MCF 10A (cell line): ENCODE results near the gene KCNJ15. TPM values are rescaled to one million over a fixed set of nuclear protein-coding genes. Genes with fewer than 3 reads are reported as not detected.

Source experiments
- BruUV-seq: library from RNA; stranded (reverse); fragments of 400-500 nt; replicated peaks from 2 replicates; lab custom pipeline; 2021; lab: Mats Ljungman, UMichigan
- CTCF ChIA-PET: fragments of 300-600 bp; sonication (Branson Sonifier 250); formaldehyde crosslinking; extraction: SDS; loops from one replicate; lab custom pipeline; 2021; ENCODE audit warnings: antibody characterized with exemption, inconsistent platforms; lab: Yijun Ruan, JAX
- POLR2A ChIA-PET: fragments of 300-600, 350-650 bp; sonication (Branson Sonifier 250); formaldehyde crosslinking; extraction: SDS; loops from one replicate; lab custom pipeline; 2020; ENCODE audit warnings: antibody characterized with exemption, inconsistent platforms; lab: Yijun Ruan, JAX
- DNase-seq: peaks from one replicate; pipeline ENCODE4 v3.0.0-alpha.2; 2018; ENCODE audit not compliant: unreplicated experiment
- H3K27ac Mint-ChIP-seq: one replicate; pipeline ENCODE4 v1.8.0; 2022; ENCODE audit warnings: mild to moderate bottlenecking, low read depth, mixed read lengths; ENCODE audit not compliant: unreplicated experiment
- H3K27me3 Mint-ChIP-seq: one replicate; pipeline ENCODE4 v1.8.0; 2022; ENCODE audit warnings: mixed read lengths; ENCODE audit not compliant: insufficient read depth, unreplicated experiment
- H3K36me3 Mint-ChIP-seq: one replicate; pipeline ENCODE4 v1.8.0; 2022; ENCODE audit warnings: mild to moderate bottlenecking, moderate library complexity, mixed read lengths; ENCODE audit not compliant: insufficient read depth, unreplicated experiment
- H3K4me1 Mint-ChIP-seq: one replicate; pipeline ENCODE4 v1.8.0; 2022; ENCODE audit warnings: mixed read lengths; ENCODE audit not compliant: insufficient read depth, unreplicated experiment
- H3K4me3 Mint-ChIP-seq: one replicate; pipeline ENCODE4 v1.8.0; 2022; ENCODE audit warnings: mild to moderate bottlenecking, moderate library complexity, mixed read lengths; ENCODE audit not compliant: unreplicated experiment
- H3K9me3 Mint-ChIP-seq: one replicate; pipeline ENCODE4 v1.8.0; 2022; ENCODE audit warnings: mixed read lengths; ENCODE audit not compliant: unreplicated experiment
- CTCF ChIP-seq: fragments of 200-600 bp; IDR thresholded peaks from one replicate; pipeline ENCODE4 v1.8.0; 2022; ENCODE audit warnings: antibody characterized with exemption, mild to moderate bottlenecking; ENCODE audit not compliant: unreplicated experiment
- intact Hi-C: fragments of 100-400 bp; cut with micrococcal nuclease; formaldehyde crosslinking; loops from 2 replicates; pipeline ENCODE4 v1.14.1; 2022
- total RNA-seq: library from RNA; stranded (reverse); gene quantifications from 2 replicates; pipeline ENCODE4 v1.2.3, GENCODE V29; 2022

Gene KCNJ15
- total RNA-seq, 1 experiment from 2014 or later = 2.2 TPM

- CTCF ChIA-PET = interaction anchor here (0.6 to 10.7 kb wide), 6 partner anchors 8 to 637 kb away, joined by 3 to 168 read pairs (median 8); no protein-coding TSS in a partner anchor
- Mint-ChIP-seq H3K27ac (no peak overlapping the region), H3K36me3 (no peaks in the 10 kb centered on the region), H3K4me1 (peaks cover 16% of the 10 kb centered on the region), H3K4me3 (no peak overlapping the region), H3K9me3 (no peaks in the 10 kb centered on the region), H3K27me3 (no peaks in the 10 kb centered on the region)
- TF ChIP-seq CTCF = no peak
- DNase-seq = no peak
- BruUV-seq = no TSS peak
- intact Hi-C loops = no loop called here
- POLR2A ChIA-PET = no interaction called here
These were observed 92.4 kb downstream of the KCNJ15 start for GRCh38 chr21:38349111-38349746.

DNA sequence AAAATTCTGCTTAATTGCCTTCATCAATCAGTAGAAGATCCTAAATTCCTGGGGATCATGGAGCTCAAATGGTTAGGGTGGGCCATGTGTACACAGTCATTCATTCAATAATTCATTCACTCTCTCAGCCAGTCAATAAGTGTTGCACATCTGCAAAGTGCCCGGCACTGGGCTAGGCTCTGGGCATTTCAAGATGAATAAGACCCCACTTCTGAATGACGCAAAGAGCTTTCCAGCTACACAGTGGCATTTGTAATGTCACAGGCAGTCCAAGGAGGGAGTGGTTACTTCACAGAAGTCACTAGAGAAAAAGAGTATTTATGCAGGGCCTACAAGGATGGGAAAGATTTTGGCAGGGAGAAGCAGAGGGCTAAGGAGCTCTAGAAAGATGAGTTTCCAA is 93.2 kb downstream of the KCNJ15 start:
- BruUV-seq = no TSS peak
- H3K27me3 Mint-ChIP-seq = no peaks in the 10 kb centered on the region
- TF ChIP-seq CTCF = no peak
- intact Hi-C loops = loop anchor here (5.0 kb wide), 1 partner anchor 113 kb away; no protein-coding TSS in a partner anchor
- peaks cover 16% of the 10 kb centered on the region for H3K4me1 Mint-ChIP-seq
- CTCF ChIA-PET = interaction anchor here (0.6 to 10.7 kb wide), 7 partner anchors 115 to 514 kb away, joined by 3 to 168 read pairs (median 11); no protein-coding TSS in a partner anchor
- H3K27ac Mint-ChIP-seq = no peak overlapping the region
- DNase-seq = no peak
- no peaks in the 10 kb centered on the region for H3K36me3 Mint-ChIP-seq
- POLR2A ChIA-PET = interaction anchor here (3.0 kb wide), 1 partner anchor 131 kb away, joined by 14 read pairs; no protein-coding TSS in a partner anchor
- no peaks in the 10 kb centered on the region for H3K9me3 Mint-ChIP-seq
- H3K4me3 Mint-ChIP-seq = no peak overlapping the region

- POLR2A ChIA-PET = interaction anchor here (1.0 to 3.0 kb wide), 2 partner anchors 8 to 132 kb away, joined by 3 to 14 read pairs; no protein-coding TSS in a partner anchor
- H3K27me3 Mint-ChIP-seq = no peaks in the 10 kb centered on the region
- DNase-seq = no peak
- BruUV-seq = no TSS peak
- CTCF ChIA-PET = interaction anchor here (0.5 to 10.7 kb wide), 13 partner anchors 21 to 1127 kb away, joined by 3 to 168 read pairs (median 8); no protein-coding TSS in a partner anchor
- no peak for TF ChIP-seq CTCF
- no peaks in the 10 kb centered on the region for H3K9me3 Mint-ChIP-seq
- H3K4me3 Mint-ChIP-seq = no peak overlapping the region
- H3K36me3 Mint-ChIP-seq = no peaks in the 10 kb centered on the region
- no peak overlapping the region for H3K27ac Mint-ChIP-seq
- H3K4me1 Mint-ChIP-seq = peaks cover 16% of the 10 kb centered on the region
- intact Hi-C loops = loop anchor here (5.0 kb wide), 1 partner anchor 113 kb away; no protein-coding TSS in a partner anchor
These were observed 93.9 kb downstream of the KCNJ15 start for GRCh38 chr21:38350684-38351083.
